ENCODE measurements around the gene PFKP. TPM values are rescaled to one million over a fixed set of nuclear protein-coding genes. Genes with fewer than 3 reads are reported as not detected.
"Not testable (repeated sequence)": the region's sequence is repeated elsewhere in the genome, so short reads cannot be mapped to it uniquely, and the experiment has no call there.

PFKP gene
- polyA plus RNA-seq, 3 donors: 31.8 to 55.1 (median 31.9) TPM

GRCh38 chr10:3043512-3044368 lies 23.6 kb upstream of the PFKP start:
- DNase-seq (ENCODE audit: extremely low read depth in 1 of 11, low read depth in 9 of 11, low spot score in 4 of 11): peak in 2 of 11 donors; percentile 55 to 70

- no peak for DNase-seq (ENCODE audit: extremely low read depth in 1 of 11, low read depth in 9 of 11, low spot score in 4 of 11)
Observed at GRCh38 chr10:3045471-3046209, 21.7 kb upstream of the PFKP start.

GRCh38 chr10:3046210-3046779 lies 21.1 kb upstream of the PFKP start:
- no peak for DNase-seq (ENCODE audit: extremely low read depth in 1 of 11, low read depth in 9 of 11, low spot score in 4 of 11)

GRCh38 chr10:3046981-3047547 lies 20.3 kb upstream of the PFKP start:
- DNase-seq (ENCODE audit: extremely low read depth in 1 of 11, low read depth in 9 of 11, low spot score in 4 of 11): no peak

GRCh38 chr10:3047596-3047995 lies 19.8 kb upstream of the PFKP start:
- no peak for DNase-seq (ENCODE audit: extremely low read depth in 1 of 11, low read depth in 9 of 11, low spot score in 4 of 11)

GRCh38 chr10:3048119-3049019 lies 19.0 kb upstream of the PFKP start:
- DNase-seq (ENCODE audit: extremely low read depth in 1 of 11, low read depth in 9 of 11, low spot score in 4 of 11): no peak

- no peak for DNase-seq (ENCODE audit: extremely low read depth in 1 of 11, low read depth in 9 of 11, low spot score in 4 of 11)
Observed at GRCh38 chr10:3051692-3052091, 15.7 kb upstream of the PFKP start.

- DNase-seq (ENCODE audit: extremely low read depth in 1 of 11, low read depth in 9 of 11, low spot score in 4 of 11): no peak
Observed at GRCh38 chr10:3053155-3053554, 14.2 kb upstream of the PFKP start.

GRCh38 chr10:3054183-3054850 lies 13.0 kb upstream of the PFKP start:
- DNase-seq (ENCODE audit: extremely low read depth in 1 of 11, low read depth in 9 of 11, low spot score in 4 of 11): no peak

- DNase-seq (ENCODE audit: extremely low read depth in 1 of 11, low read depth in 9 of 11, low spot score in 4 of 11): no peak
Observed at GRCh38 chr10:3054851-3055199, 12.5 kb upstream of the PFKP start.

GRCh38 chr10:3056280-3057037 lies 10.9 kb upstream of the PFKP start:
- DNase-seq (ENCODE audit: extremely low read depth in 1 of 11, low read depth in 9 of 11, low spot score in 4 of 11): no peak

GRCh38 chr10:3057946-3058345 lies 9.4 kb upstream of the PFKP start:
- DNase-seq (ENCODE audit: extremely low read depth in 1 of 11, low read depth in 9 of 11, low spot score in 4 of 11): no peak

GRCh38 chr10:3059974-3060373 lies 7.4 kb upstream of the PFKP start:
- no peak for DNase-seq (ENCODE audit: extremely low read depth in 1 of 11, low read depth in 9 of 11, low spot score in 4 of 11)

GRCh38 chr10:3060481-3060889 lies 6.9 kb upstream of the PFKP start:
- no peak for DNase-seq (ENCODE audit: extremely low read depth in 1 of 11, low read depth in 9 of 11, low spot score in 4 of 11)

- DNase-seq (ENCODE audit: extremely low read depth in 1 of 11, low read depth in 9 of 11, low spot score in 4 of 11): not testable (repeated sequence)
Observed at GRCh38 chr10:3061323-3061898, 5.9 kb upstream of the PFKP start.

- DNase-seq (ENCODE audit: extremely low read depth in 1 of 11, low read depth in 9 of 11, low spot score in 4 of 11): no peak
Observed at GRCh38 chr10:3062502-3063186, 4.7 kb upstream of the PFKP start.

GRCh38 chr10:3064423-3064822 lies 2.9 kb upstream of the PFKP start:
- no peak for DNase-seq (ENCODE audit: extremely low read depth in 1 of 11, low read depth in 9 of 11, low spot score in 4 of 11)
